Dermis blood vessel endothelial cell (primary cell): ENCODE results near the gene TMPRSS6. TPM values are rescaled to one million over a fixed set of nuclear protein-coding genes. Genes with fewer than 3 reads are reported as not detected.
A peak's percentile ranks its signal among the peaks of the same experiment; 100 is the strongest.

Experiments used
- DNase-seq: peaks from one replicate; pipeline ENCODE4 v3.0.0; 2010
- total RNA-seq: library from RNA; depleted of rRNA; stranded (reverse); fragments of >200 nt; gene quantifications from 2 replicates; pipeline ENCODE4 v1.2.3, GENCODE V29; 2014

TMPRSS6 gene
- total RNA-seq, 1 donor from 2014 or later = not detected

GRCh38 chr22:37025500-37026070 lies 83.9 kb downstream of the TMPRSS6 start:
- no peak for DNase-seq

GRCh38 chr22:37024339-37025157 lies 85.0 kb downstream of the TMPRSS6 start:
- no peak for DNase-seq

- no peak for DNase-seq
Measured at GRCh38 chr22:37023743-37024338, 85.7 kb downstream of the TMPRSS6 start.

- no peak for DNase-seq
Measured at GRCh38 chr22:37022483-37023337, 86.8 kb downstream of the TMPRSS6 start.

GRCh38 chr22:37021710-37022482 lies 87.6 kb downstream of the TMPRSS6 start:
- peak; percentile 74 for DNase-seq

GRCh38 chr22:37021041-37021440 lies 88.5 kb downstream of the TMPRSS6 start:
- no peak for DNase-seq

- DNase-seq = peak; percentile 58
Measured at GRCh38 chr22:37020192-37020479, 89.4 kb downstream of the TMPRSS6 start.

GRCh38 chr22:37019309-37020191 lies 90.0 kb downstream of the TMPRSS6 start, which contains the start of the genes MPST and TST:
TSS of gene MPST (plus strand) at chr22:37019742. CDS start at chr22:37019837, 95 bp downstream.
TSS of gene TST (minus strand) at chr22:37019447. CDS start at chr22:37018732, 715 bp downstream.
- DNase-seq = peak; percentile 81

- peak; percentile 32 for DNase-seq
Measured at GRCh38 chr22:37018815-37019308, 90.7 kb downstream of the TMPRSS6 start.

GRCh38 chr22:37018086-37018814 lies 91.3 kb downstream of the TMPRSS6 start:
- DNase-seq = no peak

- no peak for DNase-seq
Measured at GRCh38 chr22:37017356-37017755, 92.2 kb downstream of the TMPRSS6 start.

- DNase-seq = no peak
Measured at GRCh38 chr22:37016134-37016910, 93.2 kb downstream of the TMPRSS6 start.

- no peak for DNase-seq
Measured at GRCh38 chr22:37015587-37015878, 94.0 kb downstream of the TMPRSS6 start.

Other genes with a start within 250 kb of the TMPRSS6 start
- 0.17 TPM in 1 of 2 replicates, not detected in the other for gene NCF4, start 248.7 kb downstream of the TMPRSS6 start, total RNA-seq
- gene CSF2RB, start 196.1 kb downstream of the TMPRSS6 start, total RNA-seq = 7.1 and 9.2 TPM in 2 replicates
- 50.4 and 96.0 TPM in 2 replicates for gene TST, start 90.3 kb downstream of the TMPRSS6 start, total RNA-seq
- 168 and 175 TPM in 2 replicates for gene MPST, start 90.0 kb downstream of the TMPRSS6 start, total RNA-seq
- gene KCTD17, start 58.0 kb downstream of the TMPRSS6 start, total RNA-seq = 53.4 and 58.2 TPM in 2 replicates
- 0.05 TPM in 1 of 2 replicates, not detected in the other for gene IL2RB, start 40.2 kb upstream of the TMPRSS6 start, total RNA-seq
- gene C1QTNF6, start 78.5 kb upstream of the TMPRSS6 start, total RNA-seq = 3.1 and 12.5 TPM in 2 replicates
- not detected in 2 replicates for gene SSTR3, start 102.8 kb upstream of the TMPRSS6 start, total RNA-seq
- gene RAC2, start 134.6 kb upstream of the TMPRSS6 start, total RNA-seq = 11.2 and 32.4 TPM in 2 replicates
- gene CYTH4, start 172.8 kb upstream of the TMPRSS6 start, total RNA-seq = under 0.01 TPM in 1 of 2 replicates, not detected in the other